ENCODE measurements around the gene AHSA1. TPM values are rescaled to one million over a fixed set of nuclear protein-coding genes. Genes with fewer than 3 reads are reported as not detected.

The AHSA1 gene
- total and polyA plus RNA-seq, 9 donors: 57.3 to 205 (median 96.6) TPM

GRCh38 chr14:77482422-77482821 is 24.5 kb downstream of the AHSA1 start:
- no peak for DNase-seq
- Histone ChIP-seq H3K4me3 (no peak overlapping the region), H3K27ac (no peak overlapping the region), H3K36me3 (no peaks in the 10 kb centered on the region), H3K9me3 (no peaks in the 10 kb centered on the region), H3K4me1 (ENCODE audit: insufficient read depth) (no peaks in the 10 kb centered on the region), H3K27me3 (no peaks in the 10 kb centered on the region)
- 77 to 93% (median 84%) methylated on average over 8 of the region's 8 CpGs for WGBS, 3 donors
- no peak for TF ChIP-seq CTCF (IDR thresholded peaks at IDR 0.05)
- intact Hi-C loops (cut with DNase I): no loop called here

- no peaks in the 10 kb centered on the region for H3K36me3 ChIP-seq
- H3K27ac ChIP-seq: no peak overlapping the region
- H3K27me3 ChIP-seq: no peaks in the 10 kb centered on the region
- H3K9me3 ChIP-seq: no peaks in the 10 kb centered on the region
- no peak for TF ChIP-seq CTCF (IDR thresholded peaks at IDR 0.05)
- no peak for TF ChIP-seq EP300 (IDR thresholded peaks at IDR 0.05)
- no peak for TF ChIP-seq POLR2A (IDR thresholded peaks at IDR 0.05)
- intact Hi-C loops (cut with DNase I): no loop called here
- DNase-seq: no peak
- H3K4me3 ChIP-seq: no peak overlapping the region
- H3K4me1 ChIP-seq (ENCODE audit: insufficient read depth): no peaks in the 10 kb centered on the region
- 73 to 86% (median 84%) methylated on average over 3 of the region's 3 CpGs for WGBS, 3 donors
These were observed 27.4 kb downstream of the AHSA1 start for GRCh38 chr14:77485256-77485655.

GRCh38 chr14:77485901-77486678 is 28.2 kb downstream of the AHSA1 start:
- Histone ChIP-seq H3K36me3 (no peaks in the 10 kb centered on the region), H3K9me3 (no peaks in the 10 kb centered on the region), H3K4me3 (no peak overlapping the region), H3K27ac (no peak overlapping the region), H3K27me3 (no peaks in the 10 kb centered on the region), H3K4me1 (ENCODE audit: insufficient read depth) (no peaks in the 10 kb centered on the region)
- WGBS, 3 donors: 87 to 90% (median 89%) methylated on average over 7 of the region's 7 CpGs
- no peak for TF ChIP-seq CTCF (IDR thresholded peaks at IDR 0.05)
- no peak for TF ChIP-seq EP300 (IDR thresholded peaks at IDR 0.05)
- no peak for TF ChIP-seq POLR2A (IDR thresholded peaks at IDR 0.05)
- no peak for DNase-seq
- intact Hi-C loops (cut with DNase I): no loop called here

- no peaks in the 10 kb centered on the region for H3K9me3 ChIP-seq
- H3K27me3 ChIP-seq: no peaks in the 10 kb centered on the region
- H3K4me3 ChIP-seq: no peak overlapping the region
- no peaks in the 10 kb centered on the region for H3K4me1 ChIP-seq (ENCODE audit: insufficient read depth)
- WGBS, 3 donors: 84 to 87% (median 85%) methylated on average over 7 of the region's 7 CpGs
- DNase-seq: no peak
- H3K27ac ChIP-seq: no peak overlapping the region
- intact Hi-C loops (cut with DNase I): no loop called here
- H3K36me3 ChIP-seq: no peaks in the 10 kb centered on the region
- TF ChIP-seq POLR2A (IDR thresholded peaks at IDR 0.05) (no peak), EP300 (IDR thresholded peaks at IDR 0.05) (no peak), CTCF (IDR thresholded peaks at IDR 0.05) (no peak)
These were observed 30.7 kb downstream of the AHSA1 start for GRCh38 chr14:77488558-77488957.
